H9 (cell line): ENCODE results near the gene FBXO17. TPM values are rescaled to one million over a fixed set of nuclear protein-coding genes. Genes with fewer than 3 reads are reported as not detected.

Experiments
- DNase-seq: peaks from one replicate; pipeline ENCODE4 v3.0.0-alpha.2; 2017
- H2AFZ ChIP-seq: one replicate; pipeline ENCODE4 v1.6.1; 2013; ENCODE audit warnings: mild to moderate bottlenecking, low read length, control low read depth, moderate library complexity
- H2AK5ac ChIP-seq: 2 replicates; pipeline ENCODE4 v1.6.1; 2013; ENCODE audit warnings: low read length, control low read depth, mixed read lengths; ENCODE audit not compliant: insufficient read length
- H2BK120ac ChIP-seq: one replicate; pipeline ENCODE4 v1.6.1; 2013; ENCODE audit warnings: low read depth, mild to moderate bottlenecking, low read length, control low read depth, inconsistent platforms; ENCODE audit not compliant: poor library complexity, severe bottlenecking
- H2BK12ac ChIP-seq: 2 replicates; pipeline ENCODE4 v1.6.1; 2013; ENCODE audit warnings: low read length, control low read depth, mixed read lengths, low read depth; ENCODE audit not compliant: insufficient read length
- H2BK15ac ChIP-seq: 2 replicates; pipeline ENCODE4 v1.6.1; 2013; ENCODE audit warnings: low read depth, low read length, control low read depth
- H2BK20ac ChIP-seq: one replicate; pipeline ENCODE4 v1.6.1; 2013; ENCODE audit warnings: low read depth, mild to moderate bottlenecking, low read length, control low read depth, inconsistent platforms; ENCODE audit not compliant: poor library complexity, severe bottlenecking
- H2BK5ac ChIP-seq: 2 replicates; pipeline ENCODE4 v1.6.1; 2013; ENCODE audit warnings: low read length, control low read depth, mixed read lengths; ENCODE audit not compliant: insufficient read length
- H3K14ac ChIP-seq: 2 replicates; pipeline ENCODE4 v1.6.1; 2013; ENCODE audit warnings: low read length, control low read depth; ENCODE audit not compliant: insufficient read depth
- H3K18ac ChIP-seq: 2 replicates; pipeline ENCODE4 v1.6.1; 2013; ENCODE audit warnings: low read depth, mild to moderate bottlenecking, mixed read lengths, low read length, control low read depth; ENCODE audit not compliant: insufficient read length
- H3K23ac ChIP-seq: 2 replicates; pipeline ENCODE4 v1.6.1; 2013; ENCODE audit warnings: low read length, control low read depth, mixed read lengths, low read depth; ENCODE audit not compliant: insufficient read length
- H3K23me2 ChIP-seq: 2 replicates; pipeline ENCODE4 v1.6.1; 2013; ENCODE audit warnings: low read depth, mild to moderate bottlenecking, mixed read lengths, low read length, control low read depth; ENCODE audit not compliant: insufficient read length, poor library complexity, severe bottlenecking
- H3K27ac ChIP-seq: 2 replicates; pipeline ENCODE4 v1.5.1; 2013; ENCODE audit warnings: low read length, control low read depth, mixed read lengths, low read depth; ENCODE audit not compliant: insufficient read length
- H3K27me3 ChIP-seq: 2 replicates; pipeline ENCODE4 v1.6.1; 2013; ENCODE audit warnings: low read length, control low read depth, inconsistent platforms; ENCODE audit not compliant: insufficient read depth
- H3K4ac ChIP-seq: 2 replicates; pipeline ENCODE4 v1.6.1; 2013; ENCODE audit warnings: low read depth, mild to moderate bottlenecking, control low read depth, inconsistent platforms, low read length, moderate library complexity
- H3K4me1 ChIP-seq: 2 replicates; pipeline ENCODE4 v1.6.1; 2013; ENCODE audit warnings: low read length, control low read depth, inconsistent platforms; ENCODE audit not compliant: insufficient read depth
- H3K4me2 ChIP-seq: 2 replicates; pipeline ENCODE4 v1.6.1; 2013; ENCODE audit warnings: low read length, control low read depth, mixed read lengths; ENCODE audit not compliant: insufficient read length, insufficient read depth
- H3K56ac ChIP-seq: 2 replicates; pipeline ENCODE4 v1.6.1; 2013; ENCODE audit warnings: low read depth, mild to moderate bottlenecking, mixed read lengths, low read length, control low read depth; ENCODE audit not compliant: insufficient read length
- H3K79me1 ChIP-seq: 2 replicates; pipeline ENCODE4 v1.6.1; 2013; ENCODE audit warnings: low read depth, mild to moderate bottlenecking, moderate library complexity, low read length, control low read depth, inconsistent platforms; ENCODE audit not compliant: insufficient read depth, poor library complexity, severe bottlenecking
- H3K79me2 ChIP-seq: 2 replicates; pipeline ENCODE4 v1.6.1; 2013; ENCODE audit warnings: low read length, control low read depth, inconsistent platforms; ENCODE audit not compliant: insufficient read depth
- H3K9ac ChIP-seq: 2 replicates; pipeline ENCODE4 v1.6.1; 2013; ENCODE audit warnings: low read length, control low read depth, mixed read lengths; ENCODE audit not compliant: insufficient read length; ENCODE audit errors: extremely low read depth
- H3K9me3 ChIP-seq: one replicate; pipeline ENCODE4 v1.6.1; 2013; ENCODE audit warnings: low read depth, low read length, inconsistent platforms; ENCODE audit not compliant: control insufficient read depth
- H3T11ph ChIP-seq: one replicate; pipeline ENCODE4 v1.6.1; 2013; ENCODE audit warnings: mild to moderate bottlenecking, low read length, control low read depth, inconsistent platforms
- H4K20me1 ChIP-seq: one replicate; pipeline ENCODE4 v1.6.1; 2013; ENCODE audit not compliant: control insufficient read depth, insufficient read length, insufficient read depth
- H4K5ac ChIP-seq: 2 replicates; pipeline ENCODE4 v1.6.1; 2013; ENCODE audit warnings: low read depth, mild to moderate bottlenecking, mixed read lengths, low read length, control low read depth; ENCODE audit not compliant: insufficient read length
- H4K8ac ChIP-seq: replicated peaks from 2 replicates; pipeline ENCODE4 v1.6.1; 2013; ENCODE audit warnings: low read length, control low read depth, mixed read lengths, low read depth; ENCODE audit not compliant: insufficient read length
- H4K91ac ChIP-seq: 2 replicates; pipeline ENCODE4 v1.6.1; 2013; ENCODE audit warnings: low read depth, mild to moderate bottlenecking, moderate library complexity, mixed read lengths, low read length, control low read depth; ENCODE audit not compliant: insufficient read length
- H3K27ac Mint-ChIP-seq, 3 experiments: 2 replicates in 2 of 3; 3 replicates in 1 of 3; pipeline ENCODE4 v1.8.0; 2020 to 2021; ENCODE audit warnings: mixed read lengths in 3 of 3, mild to moderate bottlenecking in 1 of 3, moderate library complexity in 1 of 3
- H3K27me3 Mint-ChIP-seq: 2 replicates; pipeline ENCODE4 v1.8.0; 2021; ENCODE audit warnings: low read depth, mild to moderate bottlenecking, moderate library complexity, mixed read lengths
- H3K36me3 Mint-ChIP-seq, 3 experiments: 2 replicates in 2 of 3; 3 replicates in 1 of 3; pipeline ENCODE4 v1.8.0; 2020 to 2021; ENCODE audit warnings: low read depth in 3 of 3, mixed read lengths in 3 of 3; ENCODE audit not compliant: insufficient read depth in 1 of 3
- H3K4me1 Mint-ChIP-seq, 2 experiments: 2 replicates each; pipeline ENCODE4 v1.8.0; 2020; ENCODE audit warnings: mixed read lengths in 2 of 2
- H3K4me3 Mint-ChIP-seq, 2 experiments: 2 replicates in 1 of 2; 3 replicates in 1 of 2; pipeline ENCODE4 v1.8.0; 2020 to 2021; ENCODE audit warnings: mild to moderate bottlenecking in 2 of 2, mixed read lengths in 2 of 2, moderate library complexity in 1 of 2
- H3K9me3 Mint-ChIP-seq, 2 experiments: 2 replicates in 1 of 2; 3 replicates in 1 of 2; pipeline ENCODE4 v1.8.0; 2020; ENCODE audit warnings: mild to moderate bottlenecking in 2 of 2, mixed read lengths in 2 of 2, moderate library complexity in 1 of 2
- CTCF ChIP-seq: fragments of 200-600 bp; sonication (generic); conservative IDR thresholded peaks from 3 replicates; pipeline ENCODE4 v1.8.0; 2021; ENCODE audit warnings: antibody characterized with exemption, mild to moderate bottlenecking
- WGBS: extraction: QIAGEN DNeasy Blood & Tissue Kit; methylation state at CpG from one replicate; pipeline ENCODE4 v1.1.7; 2013; ENCODE audit warnings: missing lambda C conversion rate, low lambda C conversion rate, mixed read lengths; ENCODE audit not compliant: insufficient read length; ENCODE audit errors: extremely low coverage; 5-methylcytosine and 5-hydroxymethylcytosine counted together
- total RNA-seq: library from RNA; stranded (reverse); gene quantifications from 2 replicates; pipeline ENCODE4 v1.2.1, GENCODE V29; 2021

The FBXO17 gene
- total RNA-seq, 1 experiment from 2014 or later = 25.5 TPM

- H3K18ac ChIP-seq = no peak overlapping the region
- no peak overlapping the region for H3K56ac ChIP-seq
- no peak overlapping the region for H3K4ac ChIP-seq
- peaks cover 2% of the 10 kb centered on the region; the same call in 1 of the 2 replicates for H3K4me1 ChIP-seq
- no peak overlapping the region for H3K14ac ChIP-seq
- no peaks in the 10 kb centered on the region for H3K23me2 ChIP-seq
- H4K91ac ChIP-seq = no peak overlapping the region
- H3K4me2 ChIP-seq = no peak overlapping the region
- no peak overlapping the region for H2AFZ ChIP-seq
- H2BK120ac ChIP-seq = no peak overlapping the region
- no peak overlapping the region for H4K8ac ChIP-seq
- H2BK20ac ChIP-seq = no peak overlapping the region
- no peaks in the 10 kb centered on the region for H4K20me1 ChIP-seq
- no peak overlapping the region for H4K5ac ChIP-seq
- no peaks in the 10 kb centered on the region for H3K27me3 ChIP-seq
- H3K9me3 ChIP-seq = no peaks in the 10 kb centered on the region
- H3K9ac ChIP-seq = no peak overlapping the region
- no CpG with 5 or more reads among the region's 1 CpG for WGBS
- H2BK5ac ChIP-seq = no peak overlapping the region
- H3K27me3 Mint-ChIP-seq = peaks cover 15% of the 10 kb centered on the region
- no peak overlapping the region for H2BK15ac ChIP-seq
- H3K4me3 Mint-ChIP-seq = peak overlapping the region; percentile 35 to 53; a peak in 1 of 5 replicates
- no peak overlapping the region for H3T11ph ChIP-seq
- H3K36me3 Mint-ChIP-seq = peaks cover 6 to 24% (median 15%) of the 10 kb centered on the region in 3 experiments; a peak in 6 of 7 replicates
- no peak overlapping the region for H3K27ac ChIP-seq
- no peak overlapping the region for H3K23ac ChIP-seq
- H3K79me2 ChIP-seq = no peaks in the 10 kb centered on the region
- peaks cover 15 to 18% of the 10 kb centered on the region in 2 experiments for H3K4me1 Mint-ChIP-seq
- H3K9me3 Mint-ChIP-seq = peaks cover 0 to 3% of the 10 kb centered on the region in 2 experiments; a peak in 1 of 5 replicates
- no peak overlapping the region for H3K27ac Mint-ChIP-seq
- no peak overlapping the region for H2AK5ac ChIP-seq
- H3K79me1 ChIP-seq = no peaks in the 10 kb centered on the region
- no peak overlapping the region for H2BK12ac ChIP-seq
- DNase-seq = no peak
- no peak for TF ChIP-seq CTCF
These were observed 73.9 kb downstream of the FBXO17 start for GRCh38 chr19:38901683-38902082.
